SH-SY5Y (cell line): ENCODE measurements around the gene EMP1.

Experiments
- GATA2 ChIP-seq: IDR thresholded peaks from 2 replicates; pipeline ENCODE4 v1.6.1; 2011; ENCODE audit warnings: mild to moderate bottlenecking, low read depth, low read length
- GATA3 ChIP-seq: IDR thresholded peaks from 2 replicates; pipeline ENCODE4 v1.6.1; 2011; ENCODE audit warnings: low read depth, mild to moderate bottlenecking, low read length, moderate library complexity

- TF ChIP-seq GATA2 (no peak), GATA3 (no peak)
Observed at GRCh38 chr12:13229504-13229903, 33.0 kb downstream of the EMP1 start.
